Naive thymus-derived CD4-positive, alpha-beta T cell (primary cell): ENCODE measurements around the gene CXCL16. TPM values are rescaled to one million over a fixed set of nuclear protein-coding genes. Genes with fewer than 3 reads are reported as not detected.
"Not testable (repeated sequence)": the region's sequence is repeated elsewhere in the genome, so short reads cannot be mapped to it uniquely, and the experiment has no call there.

Experiments
- ATAC-seq: fragments of 150-1000 bp; cut with Tn5 transposase; 2 replicates; pipeline ENCODE4 v1.10.0; 2021; ENCODE audit warnings: mild to moderate bottlenecking, moderate library complexity
- CTCF ChIA-PET: fragments of 350-600 bp; sonication (Branson Sonifier 250); formaldehyde crosslinking; loops from one replicate; lab custom pipeline; 2021; ENCODE audit warnings: antibody characterized with exemption; lab: Charles Lee
- POLR2A ChIA-PET: fragments of 350-600 bp; sonication (Branson Sonifier 250); formaldehyde crosslinking; loops from one replicate; lab custom pipeline; 2021; ENCODE audit warnings: antibody characterized with exemption, inconsistent platforms; lab: Charles Lee
- DNase-seq, 9 donors: peaks; one replicate each; pipeline versions ENCODE4 v3.0.0 to v3.0.0-alpha.2; 2020 to 2022; ENCODE audit warnings: mixed read lengths in 1 of 9
- H3K27ac ChIP-seq: one replicate; pipeline ENCODE4 v1.7.0; 2013; ENCODE audit warnings: mild to moderate bottlenecking, low read depth, low read length, moderate library complexity
- H3K27me3 ChIP-seq, 2 donors: one replicate each; pipeline ENCODE4 v1.7.0; 2013; ENCODE audit warnings: low read length in 2 of 2, mild to moderate bottlenecking in 2 of 2, moderate library complexity in 2 of 2; ENCODE audit not compliant: control insufficient read depth in 2 of 2, insufficient read depth in 2 of 2
- H3K36me3 ChIP-seq, 3 experiments: 1 replicate in 2 of 3; 2 replicates in 1 of 3; pipeline ENCODE4 v1.7.0; 2013; ENCODE audit warnings: low read length in 3 of 3, mild to moderate bottlenecking in 3 of 3, moderate library complexity in 1 of 3; ENCODE audit not compliant: insufficient read depth in 3 of 3, control insufficient read depth in 2 of 3
- H3K4me1 ChIP-seq, 2 donors: one replicate each; pipeline ENCODE4 v1.7.0; 2013; ENCODE audit warnings: low read length in 2 of 2, mild to moderate bottlenecking in 2 of 2, moderate library complexity in 1 of 2; ENCODE audit not compliant: control insufficient read depth in 2 of 2, insufficient read depth in 2 of 2
- H3K4me3 ChIP-seq: 2 replicates; pipeline ENCODE4 v1.7.0; 2013; ENCODE audit warnings: mild to moderate bottlenecking, low read length
- H3K9me3 ChIP-seq, 3 experiments: 1 replicate in 2 of 3; 2 replicates in 1 of 3; pipeline ENCODE4 v1.7.0; 2013; ENCODE audit warnings: low read length in 3 of 3; ENCODE audit not compliant: control insufficient read depth in 2 of 3
- H3K27ac Mint-ChIP-seq, 9 donors: one replicate each; pipeline ENCODE4 v1.8.0; 2020 to 2022; ENCODE audit warnings: mixed read lengths in 9 of 9, mild to moderate bottlenecking in 8 of 9, moderate library complexity in 5 of 9, inconsistent platforms in 2 of 9
- H3K27me3 Mint-ChIP-seq, 5 donors: one replicate each; pipeline ENCODE4 v1.8.0; 2021 to 2022; ENCODE audit warnings: mixed read lengths in 5 of 5, mild to moderate bottlenecking in 1 of 5
- H3K36me3 Mint-ChIP-seq, 5 donors: one replicate each; pipeline ENCODE4 v1.8.0; 2020 to 2022; ENCODE audit warnings: mixed read lengths in 5 of 5, mild to moderate bottlenecking in 3 of 5, inconsistent platforms in 1 of 5
- H3K4me1 Mint-ChIP-seq, 7 donors: one replicate each; pipeline ENCODE4 v1.8.0; 2020 to 2022; ENCODE audit warnings: mixed read lengths in 7 of 7, mild to moderate bottlenecking in 3 of 7, inconsistent platforms in 1 of 7
- H3K4me3 Mint-ChIP-seq, 10 donors: one replicate each; pipeline ENCODE4 v1.8.0; 2020 to 2022; ENCODE audit warnings: mild to moderate bottlenecking in 10 of 10, mixed read lengths in 10 of 10, moderate library complexity in 6 of 10, inconsistent platforms in 2 of 10
- H3K9me3 Mint-ChIP-seq, 11 donors: one replicate each; pipeline ENCODE4 v1.8.0; 2020 to 2022; ENCODE audit warnings: mixed read lengths in 11 of 11, mild to moderate bottlenecking in 4 of 11, inconsistent platforms in 1 of 11, moderate library complexity in 1 of 11
- intact Hi-C, 2 donors: fragments of 100-400 bp; cut with micrococcal nuclease; formaldehyde crosslinking; loops; one replicate each; pipeline ENCODE4 v1.15.1; 2023
- polyA plus RNA-seq, 2 donors: library from polyadenylated mRNA; unstranded; fragments of 300-500 nt; fragmentation: Illumina TruSeq; gene quantifications; one replicate each; pipeline ENCODE4 v1.2.3, GENCODE V29; 2021
- total RNA-seq, 6 experiments: library from RNA in 5 of 6; stranded (reverse) in 5 of 6; gene quantifications; 1 replicate in 5 of 6; 2 replicates in 1 of 6; pipeline ENCODE4 v1.2.3 and lab custom pipeline; 2021 to 2026

Gene CXCL16
- total and polyA plus RNA-seq, 7 experiments from 2014 or later: 1.2 to 68.0 (median 3.4) TPM

GRCh38 chr17:4704574-4704907 is 35.2 kb downstream of the CXCL16 start:
- ATAC-seq: not testable (repeated sequence)

GRCh38 chr17:4703330-4703691 is 36.4 kb downstream of the CXCL16 start:
- ChIA-PET CTCF (interaction anchor here (0.9 to 1.4 kb wide), 2 partner anchors 86 to 186 kb away, joined by 3 to 4 read pairs; partner anchors contain the start of gene GLTPD2), POLR2A (interaction anchor here (0.6 to 2.1 kb wide), 15 partner anchors 8 to 375 kb away, joined by 3 to 10 read pairs (median 4); partner anchors contain the start of genes GLTPD2, PSMB6, RNF167 and SLC25A11)
- peaks cover 21 to 56% (median 46%) of the 10 kb centered on the region in 7 donors for H3K4me1 Mint-ChIP-seq

More at GRCh38 chr17:4704574-4704907, 35.2 kb downstream of the CXCL16 start:
- POLR2A ChIA-PET: interaction anchor here (1.0 to 2.0 kb wide), 8 partner anchors 10 to 263 kb away, joined by 3 to 6 read pairs (median 4); partner anchors contain the start of genes GLTPD2, MED11 and SLC25A11
- intact Hi-C loops: loop anchor here in 1 of 2 donors (1.0 to 10.0 kb wide), 3 partner anchors 27 to 236 kb away; partner anchors contain the start of genes GGT6, MED11, RNF167 and SLC25A11
- H3K9me3 ChIP-seq, H3K36me3 Mint-ChIP-seq, H3K9me3 Mint-ChIP-seq, H3K36me3 ChIP-seq, CTCF ChIA-PET, H3K27me3 Mint-ChIP-seq, DNase-seq, H3K27me3 ChIP-seq: not testable (repeated sequence)
- H3K4me3 Mint-ChIP-seq: peak overlapping the region; percentile 74 to 91 (median 88)
- H3K4me3 ChIP-seq: peak overlapping the region; percentile 92
- peak overlapping the region; percentile 90 for H3K27ac ChIP-seq
- peak overlapping the region; percentile 60 to 95 (median 82) for H3K27ac Mint-ChIP-seq
- peaks cover 22 to 62% (median 52%) of the 10 kb centered on the region in 7 donors for H3K4me1 Mint-ChIP-seq
- peaks cover 16 to 26% of the 10 kb centered on the region in 2 donors for H3K4me1 ChIP-seq

GRCh38 chr17:4701116-4701515 is 38.6 kb downstream of the CXCL16 start:
- no peak overlapping the region for H3K27ac ChIP-seq
- peaks cover 0 to 8% (median 0%) of the 10 kb centered on the region in 3 experiments for H3K36me3 ChIP-seq
- no peaks in the 10 kb centered on the region for H3K9me3 ChIP-seq
- peaks cover 23 to 26% of the 10 kb centered on the region in 2 donors for H3K4me1 ChIP-seq
- H3K4me3 ChIP-seq: no peak overlapping the region
- Mint-ChIP-seq H3K4me3 (peak overlapping the region in 1 of 10 donors; percentile 74), H3K9me3 (no peaks in the 10 kb centered on the region), H3K27ac (peak overlapping the region in 6 of 9 donors; percentile 14 to 70 (median 38)), H3K36me3 (peaks cover 0 to 9% (median 7%) of the 10 kb centered on the region in 5 donors), H3K27me3 (no peaks in the 10 kb centered on the region), H3K4me1 (peaks cover 29 to 65% (median 51%) of the 10 kb centered on the region in 7 donors)
- ChIA-PET POLR2A (interaction anchor here (0.5 to 0.8 kb wide), 3 partner anchors 10 to 223 kb away, joined by 3 read pairs; no protein-coding TSS in a partner anchor), CTCF (interaction anchor here (0.7 kb wide), 1 partner anchor 180 kb away, joined by 3 read pairs; no protein-coding TSS in a partner anchor)
- ATAC-seq (no peak), DNase-seq (no peak)
- H3K27me3 ChIP-seq: no peaks in the 10 kb centered on the region
- intact Hi-C loops: loop anchor here in 1 of 2 donors (10.0 kb wide), 1 partner anchor 136 kb away; the partner anchor contains the start of gene GGT6

More at GRCh38 chr17:4703330-4703691, 36.4 kb downstream of the CXCL16 start:
- peaks cover 0 to 6% (median 0%) of the 10 kb centered on the region in 3 experiments for H3K36me3 ChIP-seq
- Mint-ChIP-seq H3K9me3 (no peaks in the 10 kb centered on the region), H3K36me3 (peaks cover 0 to 2% (median 0%) of the 10 kb centered on the region in 5 donors), H3K27me3 (no peaks in the 10 kb centered on the region), H3K27ac (peak overlapping the region; percentile 60 to 95 (median 82)), H3K4me3 (peak overlapping the region; percentile 74 to 91 (median 88))
- H3K4me1 ChIP-seq: peaks cover 16 to 26% of the 10 kb centered on the region in 2 donors
- ATAC-seq (no peak), DNase-seq (no peak)
- no peaks in the 10 kb centered on the region for H3K27me3 ChIP-seq
- peak overlapping the region; percentile 92 for H3K4me3 ChIP-seq
- H3K9me3 ChIP-seq: no peaks in the 10 kb centered on the region
- intact Hi-C loops: loop anchor here in 1 of 2 donors (10.0 kb wide), 1 partner anchor 139 kb away; the partner anchor contains the start of gene GGT6
- H3K27ac ChIP-seq: peak overlapping the region; percentile 90

GRCh38 chr17:4699401-4700056 is 40.2 kb downstream of the CXCL16 start:
- H3K27ac ChIP-seq, H3K27me3 Mint-ChIP-seq, DNase-seq, CTCF ChIA-PET, H3K9me3 Mint-ChIP-seq, H3K9me3 ChIP-seq, H3K4me3 ChIP-seq, H3K4me3 Mint-ChIP-seq, POLR2A ChIA-PET, ATAC-seq, H3K27me3 ChIP-seq: not testable (repeated sequence)
- peaks cover 32 to 53% (median 45%) of the 10 kb centered on the region in 7 donors for H3K4me1 Mint-ChIP-seq
- peaks cover 20 to 24% of the 10 kb centered on the region in 2 donors for H3K4me1 ChIP-seq
- peaks cover 0 to 13% (median 0%) of the 10 kb centered on the region in 3 experiments for H3K36me3 ChIP-seq
- intact Hi-C loops: loop anchor here in 1 of 2 donors (10.0 kb wide), 1 partner anchor 135 kb away; the partner anchor contains the start of gene GGT6
- H3K27ac Mint-ChIP-seq: peak overlapping the region in 1 of 9 donors; percentile 52
- H3K36me3 Mint-ChIP-seq: peaks cover 0 to 10% (median 6%) of the 10 kb centered on the region in 5 donors

- POLR2A ChIA-PET: no interaction called here
- Mint-ChIP-seq H3K27me3 (no peaks in the 10 kb centered on the region), H3K4me3 (peak overlapping the region in 8 of 10 donors; percentile 6 to 58 (median 28)), H3K36me3 (peaks cover 0 to 19% (median 9%) of the 10 kb centered on the region in 5 donors), H3K9me3 (no peaks in the 10 kb centered on the region), H3K27ac (peak overlapping the region; percentile 6 to 88 (median 63)), H3K4me1 (peaks cover 23 to 45% (median 38%) of the 10 kb centered on the region in 7 donors)
- Histone ChIP-seq H3K27me3 (no peaks in the 10 kb centered on the region), H3K36me3 (peaks cover 0 to 8% (median 0%) of the 10 kb centered on the region in 3 experiments), H3K4me3 (peak overlapping the region; percentile 5), H3K9me3 (no peaks in the 10 kb centered on the region), H3K27ac (peak overlapping the region; percentile 17), H3K4me1 (peaks cover 0 to 11% of the 10 kb centered on the region in 2 donors)
- CTCF ChIA-PET: no interaction called here
- ATAC-seq (peak; percentile 88), DNase-seq (peak in 1 of 9 donors; percentile 28)
- intact Hi-C loops: no loop called here
Measured at GRCh38 chr17:4696437-4696805, 43.3 kb downstream of the CXCL16 start.

- peaks cover 0 to 11% of the 10 kb centered on the region in 2 donors for H3K4me1 ChIP-seq
- no peak overlapping the region for H3K4me3 ChIP-seq
- no peaks in the 10 kb centered on the region for H3K27me3 Mint-ChIP-seq
- no peak for DNase-seq
- no peak for ATAC-seq
- H3K4me3 Mint-ChIP-seq: no peak overlapping the region
- peaks cover 0 to 23% (median 0%) of the 10 kb centered on the region in 3 experiments for H3K36me3 ChIP-seq
- H3K27ac ChIP-seq: no peak overlapping the region
- intact Hi-C loops: no loop called here
- CTCF ChIA-PET: no interaction called here
- H3K9me3 ChIP-seq: no peaks in the 10 kb centered on the region
- H3K27ac Mint-ChIP-seq: no peak overlapping the region
- H3K4me1 Mint-ChIP-seq: peaks cover 24 to 58% (median 50%) of the 10 kb centered on the region in 7 donors
- POLR2A ChIA-PET: no interaction called here
- no peaks in the 10 kb centered on the region for H3K27me3 ChIP-seq
- H3K9me3 Mint-ChIP-seq: no peaks in the 10 kb centered on the region
- H3K36me3 Mint-ChIP-seq: peaks cover 11 to 44% (median 32%) of the 10 kb centered on the region in 5 donors
Measured at GRCh38 chr17:4693416-4693815, 46.3 kb downstream of the CXCL16 start.
